KBM-7 (cell line): ENCODE results near the gene SOWAHC.
A peak's percentile ranks its signal among the peaks of the same experiment; 100 is the strongest.
"Not testable (repeated sequence)": the region's sequence is repeated elsewhere in the genome, so short reads cannot be mapped to it uniquely, and the experiment has no call there.

Experiments
- DNase-seq: peaks from one replicate; pipeline ENCODE4 v3.0.0-alpha.2; 2015
- in situ Hi-C: fragments of 300-500 bp; cut with MboI; formaldehyde crosslinking; loops from 2 replicates; pipeline ENCODE4 v1.14.3; 2020; ENCODE audit warnings: low sequenced_read_pairs, low pct_unique_long_range_greater_than_20kb, mixed read lengths

The SOWAHC gene

GRCh38 chr2:109613922-109614714 lies at the start of gene SOWAHC, which contains the start of gene SEPTIN10:
Gene SOWAHC (plus strand): TSS chr2:109614364. CDS start chr2:109614490, 126 bp downstream.
Gene SEPTIN10 (minus strand): TSS chr2:109613966. CDS start chr2:109613827, 139 bp downstream.
- in situ Hi-C loops = no loop called here
- peak; percentile 47 for DNase-seq

DNA sequence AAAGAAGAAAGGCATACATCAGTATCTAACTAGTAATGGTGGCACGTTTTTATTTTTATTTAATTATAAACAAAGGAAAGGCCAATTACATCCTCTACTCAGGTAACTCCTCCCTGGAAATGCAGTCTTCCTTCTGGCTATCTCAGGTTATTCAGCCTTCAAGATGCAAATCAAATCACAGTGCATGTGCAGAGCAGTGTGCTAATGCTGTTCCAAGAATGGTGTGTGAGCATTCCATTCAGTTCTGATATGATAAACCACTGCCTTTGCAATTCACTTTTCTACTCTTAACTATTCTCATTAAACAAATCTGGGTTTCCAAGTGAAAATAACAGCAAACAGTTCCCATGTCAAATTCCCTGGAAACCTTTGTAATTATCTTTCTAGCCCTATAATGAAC lies 38.8 kb upstream of the SOWAHC start:
- DNase-seq = no peak
- in situ Hi-C loops = no loop called here

DNA sequence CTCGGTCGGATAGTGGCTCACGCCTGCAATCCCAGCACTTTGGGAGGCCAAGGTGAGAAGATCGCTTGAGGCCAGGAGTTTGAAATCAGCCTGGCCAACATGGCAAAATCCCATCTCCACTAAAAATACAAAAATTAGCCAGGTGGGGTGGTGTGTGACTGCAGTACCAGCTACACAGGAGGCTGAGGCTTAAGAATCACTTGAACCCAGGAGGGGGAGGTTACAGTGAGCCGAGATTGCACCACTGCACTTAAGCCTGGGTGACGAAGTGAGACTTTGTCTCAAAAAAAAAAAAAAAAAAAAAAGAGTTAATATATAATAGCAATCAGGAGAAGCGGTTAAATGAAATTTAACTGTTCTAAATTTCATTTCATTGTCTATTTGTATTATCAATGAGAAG lies 36.5 kb upstream of the SOWAHC start:
- DNase-seq, in situ Hi-C loops: not testable (repeated sequence)

DNA sequence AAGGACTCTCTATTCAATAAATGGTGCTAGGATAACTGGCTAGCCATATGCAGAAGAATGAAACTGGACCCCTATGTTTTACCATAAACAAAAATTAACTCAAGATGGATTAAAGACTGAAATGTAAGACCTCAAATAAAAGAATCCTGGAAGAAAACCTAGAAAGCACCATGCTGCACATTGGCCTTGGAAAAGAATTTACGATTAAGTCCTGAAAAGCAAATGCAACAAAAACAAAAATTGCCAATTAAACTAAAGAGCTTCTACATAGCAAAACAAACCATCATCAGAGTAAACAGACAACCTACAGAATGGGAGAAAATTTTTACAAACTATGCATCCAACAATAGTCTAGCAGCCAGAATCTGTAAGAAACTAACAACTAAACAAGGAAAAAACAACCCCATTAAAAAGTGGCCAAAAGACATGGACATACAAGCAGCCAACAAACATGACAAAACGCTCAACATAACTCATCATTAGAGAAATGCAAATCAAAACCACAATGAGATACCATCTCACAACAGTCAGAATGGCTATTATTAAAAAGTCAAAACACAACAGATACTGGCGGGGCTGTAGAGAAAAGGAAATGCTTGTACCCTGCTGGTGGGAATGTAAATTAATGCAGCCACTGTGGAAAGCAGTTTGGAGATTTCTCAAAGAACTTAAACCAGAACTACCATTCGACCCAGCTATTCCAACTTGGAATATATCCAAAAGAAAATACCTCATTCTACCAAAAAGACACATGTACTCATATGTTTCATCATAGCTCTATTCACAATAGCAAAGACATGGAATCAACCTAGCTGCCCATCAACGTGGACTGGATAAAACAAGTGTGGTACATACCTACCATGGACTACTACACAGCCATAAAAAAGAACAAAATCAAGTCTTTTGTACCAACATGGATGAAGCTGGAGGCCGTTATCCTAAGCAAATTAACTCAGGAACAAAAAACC lies 31.0 kb upstream of the SOWAHC start:
- DNase-seq = no peak
- in situ Hi-C loops = no loop called here

GRCh38 chr2:109586687-109587086 lies 27.5 kb upstream of the SOWAHC start:
- in situ Hi-C loops = no loop called here
- no peak for DNase-seq

- no peak for DNase-seq
- in situ Hi-C loops = no loop called here
Observed at GRCh38 chr2:109591206-109591605, 23.0 kb upstream of the SOWAHC start.

DNA sequence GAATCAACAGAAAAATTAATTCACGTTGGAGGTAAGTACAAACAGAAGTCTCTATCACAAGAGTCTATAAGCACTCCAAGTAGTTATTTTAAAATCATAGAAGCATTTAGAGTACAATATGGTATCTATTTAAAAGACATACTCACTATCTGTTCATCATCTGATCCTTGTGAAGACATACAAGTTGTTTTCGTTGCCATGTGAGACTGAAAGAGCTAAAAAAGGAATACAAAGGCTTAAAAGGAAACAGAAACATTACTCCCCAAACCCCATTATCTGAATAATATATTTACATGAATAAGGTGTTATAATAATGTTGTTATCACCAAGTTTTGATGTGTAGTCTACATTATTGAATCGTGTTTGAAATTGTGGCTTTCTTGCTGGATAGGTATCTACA lies 21.3 kb upstream of the SOWAHC start:
- DNase-seq = no peak
- in situ Hi-C loops = no loop called here

DNA sequence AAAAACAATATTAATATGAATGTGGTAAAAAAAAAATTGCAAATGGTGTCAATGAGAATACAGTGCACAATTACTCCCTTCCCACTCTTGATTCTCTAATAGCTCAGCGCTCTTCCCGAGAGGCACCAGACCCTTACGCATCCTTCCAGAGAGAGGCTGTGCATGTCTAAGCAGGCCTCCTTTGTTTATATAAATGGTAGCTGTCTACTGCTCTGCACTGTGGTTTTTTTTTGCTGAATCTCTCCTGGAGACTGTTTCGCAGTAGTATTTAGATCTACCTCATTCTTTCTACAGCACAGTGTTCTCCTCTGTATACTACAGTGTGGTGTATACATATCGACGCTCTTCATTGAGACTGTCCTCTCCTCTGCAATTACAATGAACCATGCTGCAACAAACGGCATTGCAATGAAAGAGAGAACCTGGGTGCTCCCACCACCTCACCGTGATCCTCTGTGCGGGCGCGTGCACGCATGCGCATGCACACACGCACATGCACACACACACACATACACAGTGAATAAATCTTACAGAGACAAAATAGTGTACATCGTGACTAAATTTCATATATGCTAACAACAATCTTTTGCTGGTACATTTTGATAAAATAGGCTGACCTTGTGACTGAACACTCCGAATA lies 19.8 kb upstream of the SOWAHC start:
- in situ Hi-C loops = no loop called here
- no peak for DNase-seq

DNA sequence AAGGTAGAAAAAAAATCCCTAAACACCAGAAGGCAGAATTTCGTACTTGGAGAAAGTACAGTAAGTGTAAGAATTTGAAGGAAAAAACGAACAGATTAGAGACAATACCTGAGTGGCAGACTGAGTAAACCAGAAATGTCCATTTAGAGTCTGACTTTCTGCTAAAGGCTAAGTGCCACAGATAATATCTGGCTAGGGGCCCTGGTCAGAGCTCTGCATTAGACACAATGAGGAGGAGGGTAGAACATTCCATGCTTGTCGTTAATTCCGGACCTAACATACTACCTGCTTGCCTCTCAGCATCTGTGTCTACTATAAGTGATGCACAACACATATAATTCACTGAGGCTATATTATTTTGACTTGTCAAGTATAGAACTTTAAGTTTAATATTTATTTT lies 18.5 kb upstream of the SOWAHC start:
- in situ Hi-C loops = no loop called here

GRCh38 chr2:109597283-109597682 lies 16.9 kb upstream of the SOWAHC start:
- in situ Hi-C loops = no loop called here

More for the DNA sequence above, 18.5 kb upstream of the SOWAHC start:
- DNase-seq = no peak

DNA sequence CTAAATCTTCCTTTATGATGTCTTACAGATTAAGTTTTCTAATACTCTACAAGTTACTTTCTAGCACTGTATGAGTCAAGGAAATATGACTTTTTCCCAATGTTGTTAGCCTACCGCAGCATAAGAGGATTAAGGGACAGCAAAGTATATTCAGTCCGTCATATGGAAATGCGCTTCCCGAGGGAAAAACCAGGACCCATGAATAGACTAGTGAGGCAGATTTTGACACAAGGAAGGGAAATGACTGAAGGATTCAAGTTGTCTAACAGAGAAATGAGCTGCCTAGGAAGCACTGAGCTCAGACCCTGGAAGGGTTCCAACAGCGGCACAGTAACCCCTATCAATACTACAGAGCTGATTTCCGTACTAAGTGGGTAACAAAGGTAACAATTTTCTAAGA lies 12.4 kb upstream of the SOWAHC start:
- DNase-seq = no peak
- in situ Hi-C loops = no loop called here

More at GRCh38 chr2:109597283-109597682, 16.9 kb upstream of the SOWAHC start:
- no peak for DNase-seq

DNA sequence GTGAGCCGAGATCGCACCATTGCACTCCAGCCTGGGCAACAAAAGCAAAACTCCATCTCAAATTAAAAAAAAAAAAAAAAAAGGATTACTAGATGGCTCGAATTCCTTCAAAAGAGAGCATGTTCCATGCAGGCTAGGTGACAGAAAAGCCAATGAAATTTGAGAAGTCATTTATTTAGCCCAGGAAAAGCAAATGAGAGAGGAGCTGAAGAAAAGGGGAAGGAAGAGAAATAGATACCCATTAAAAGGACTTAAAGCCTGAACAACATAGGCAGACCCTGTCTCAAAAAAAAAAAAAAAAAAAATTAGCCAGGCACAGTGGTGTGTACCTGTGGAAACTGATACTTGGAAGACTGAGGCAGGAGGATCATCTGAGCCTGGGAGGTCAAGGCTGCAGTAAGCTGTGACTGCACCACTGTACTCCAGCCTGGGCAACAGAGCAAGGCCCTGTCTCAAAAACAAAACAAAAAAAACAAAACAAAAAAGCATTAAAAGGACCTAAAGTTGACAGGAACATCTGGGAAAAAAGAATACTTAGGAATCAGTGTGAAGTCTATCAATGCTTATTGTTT lies 11.5 kb upstream of the SOWAHC start:
- DNase-seq = no peak
- in situ Hi-C loops = no loop called here

GRCh38 chr2:109604597-109604996 lies 9.6 kb upstream of the SOWAHC start:
- in situ Hi-C loops = no loop called here
- no peak for DNase-seq

- no peak for DNase-seq
- in situ Hi-C loops = no loop called here
Observed at GRCh38 chr2:109607766-109608165, 6.4 kb upstream of the SOWAHC start.

- no peak for DNase-seq
- in situ Hi-C loops = no loop called here
Observed at GRCh38 chr2:109609352-109610024, 4.7 kb upstream of the SOWAHC start.

DNA sequence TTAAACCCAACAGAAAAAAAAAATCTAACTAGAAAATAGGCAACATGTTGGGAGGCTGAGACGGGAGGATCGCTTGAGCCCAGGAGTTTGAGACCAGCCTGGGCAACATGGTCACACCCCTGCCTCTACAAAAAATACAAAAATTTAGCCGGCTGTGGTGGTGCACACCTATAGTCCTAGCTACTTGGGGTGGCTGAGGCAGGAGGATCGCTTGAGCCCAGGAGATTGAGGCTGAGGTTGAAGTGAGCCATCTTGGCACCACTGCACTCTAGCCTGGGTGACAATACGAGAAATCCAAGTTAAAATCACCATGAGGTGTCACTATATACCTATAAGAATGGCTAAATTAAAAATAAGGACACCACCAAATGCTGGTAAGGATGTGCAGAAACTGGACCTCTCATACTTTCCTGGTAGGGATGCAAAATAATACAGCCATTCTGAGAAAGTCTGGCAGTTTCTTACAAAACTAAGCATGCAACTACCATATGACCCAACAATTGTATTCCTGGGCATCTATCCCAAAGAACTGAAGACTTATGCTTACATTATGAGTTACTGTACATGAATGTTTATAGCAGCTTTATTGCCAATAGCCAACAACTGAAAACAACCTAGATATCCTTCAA lies 2.6 kb upstream of the SOWAHC start:
- no peak for DNase-seq
- in situ Hi-C loops = no loop called here

DNA sequence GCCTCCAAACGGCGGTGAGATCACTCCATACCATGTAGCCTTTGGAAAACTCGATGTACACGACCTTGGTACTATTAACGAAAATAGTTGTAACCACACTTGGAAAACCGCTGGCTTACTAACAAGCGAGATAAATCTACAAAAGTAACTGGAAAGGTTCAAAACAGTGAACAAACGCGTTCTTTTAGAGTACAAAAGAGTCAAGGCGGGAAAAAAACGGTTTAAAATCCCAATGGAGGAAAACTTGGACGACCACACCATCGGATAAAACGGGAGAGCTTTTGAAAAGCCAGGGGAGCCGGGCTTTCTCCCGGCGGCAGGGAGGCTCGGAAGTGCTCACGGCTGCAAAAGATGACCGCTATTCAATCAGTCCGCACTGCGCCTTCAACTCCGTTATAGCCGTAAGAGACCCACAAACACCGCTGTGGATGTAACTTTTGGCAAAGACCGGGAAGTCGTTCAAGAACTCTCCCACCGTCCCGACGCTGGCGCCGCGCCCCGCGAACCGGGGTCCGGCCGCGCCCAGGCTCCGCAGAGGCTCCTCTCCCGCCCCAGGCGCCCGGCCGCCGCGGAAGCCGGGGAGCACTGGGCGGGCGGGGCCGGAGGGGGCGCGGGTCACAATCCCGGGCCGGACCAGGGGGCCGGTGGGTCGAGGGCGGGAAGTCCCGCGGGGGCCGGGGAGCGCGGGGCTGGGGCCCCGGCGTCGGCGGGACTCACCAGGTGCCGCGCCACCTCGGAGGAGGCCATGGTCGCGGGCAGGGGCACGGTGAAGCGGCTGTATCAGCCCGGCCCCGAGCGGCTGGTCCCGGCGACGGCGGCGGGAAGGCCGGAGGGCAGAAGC lies 863 bp upstream of the SOWAHC start:
- in situ Hi-C loops = no loop called here
- DNase-seq = peak; percentile 23
